PC-3 (cell line): ENCODE data around the gene ACVR1B. TPM values are rescaled to one million over a fixed set of nuclear protein-coding genes. Genes with fewer than 3 reads are reported as not detected.
A peak's percentile ranks its signal among the peaks of the same experiment; 100 is the strongest.

Experiments used
- ATAC-seq: fragments of 200-7000 bp; cut with Tn5 transposase; 2 replicates; pipeline ENCODE4 v1.9.1; 2020; ENCODE audit warnings: mild to moderate bottlenecking, moderate library complexity
- BruUV-seq: library from RNA; stranded (reverse); fragments of 400-500 nt; replicated peaks from 2 replicates; lab custom pipeline; 2021; lab: Mats Ljungman, UMichigan
- CTCF ChIA-PET: fragments of 300-600 bp; sonication (Branson Sonifier 250); formaldehyde crosslinking; loops from one replicate; lab custom pipeline; 2022; ENCODE audit warnings: antibody characterized with exemption; lab: Charles Lee
- POLR2A ChIA-PET: fragments of 300-600 bp; sonication (Branson Sonifier 250); formaldehyde crosslinking; loops from one replicate; lab custom pipeline; 2022; ENCODE audit warnings: antibody characterized with exemption; ENCODE audit not compliant: unreplicated experiment; lab: Charles Lee
- DNase-seq: peaks from one replicate; pipeline ENCODE4 v3.0.0-alpha.2; 2015
- H2AFZ ChIP-seq: fragments of 300-600 bp; sonication (generic); 2 replicates; pipeline ENCODE4 v1.6.0; 2016; ENCODE audit warnings: antibody characterized with exemption, low read length
- H3F3A ChIP-seq: fragments of 300-600 bp; sonication (generic); one replicate; pipeline ENCODE4 v1.6.0; 2017; ENCODE audit warnings: antibody characterized with exemption, low read length, control low read depth, mild to moderate bottlenecking; ENCODE audit not compliant: unreplicated experiment
- H3K27ac ChIP-seq: fragments of 300-600 bp; sonication (generic); 2 replicates; pipeline ENCODE4 v1.5.1; 2016; ENCODE audit warnings: mild to moderate bottlenecking, low read length
- H3K27me3 ChIP-seq: fragments of 300-600 bp; sonication (generic); 2 replicates; pipeline ENCODE4 v1.6.1; 2016; ENCODE audit warnings: low read length, mixed read lengths
- H3K36me3 ChIP-seq: fragments of 300-600 bp; sonication (generic); 2 replicates; pipeline ENCODE4 v1.6.1; 2016; ENCODE audit warnings: low read depth, mixed run types, low read length, mixed read lengths
- H3K4me1 ChIP-seq: fragments of 300-600 bp; sonication (generic); 2 replicates; pipeline ENCODE4 v1.5.1; 2016; ENCODE audit warnings: low read length; ENCODE audit not compliant: insufficient read depth
- H3K4me2 ChIP-seq: fragments of 300-600 bp; sonication (generic); 2 replicates; pipeline ENCODE4 v1.6.0; 2016; ENCODE audit warnings: low read length
- H3K4me3 ChIP-seq: fragments of 300-600 bp; sonication (generic); 2 replicates; pipeline ENCODE4 v1.5.1; 2016; ENCODE audit warnings: mild to moderate bottlenecking, low read length, mixed read lengths
- H3K79me2 ChIP-seq: fragments of 300-600 bp; sonication (generic); 2 replicates; pipeline ENCODE4 v1.6.1; 2017; ENCODE audit warnings: low read length, mixed read lengths
- H3K9ac ChIP-seq: fragments of 300-600 bp; sonication (generic); 2 replicates; pipeline ENCODE4 v1.6.0; 2016; ENCODE audit warnings: mild to moderate bottlenecking, low read length
- H3K9me2 ChIP-seq: fragments of 300-600 bp; sonication (generic); replicated peaks from 2 replicates; pipeline ENCODE4 v1.6.1; 2016; ENCODE audit warnings: mixed run types, low read length, mixed read lengths
- H3K9me3 ChIP-seq: fragments of 300-600 bp; sonication (generic); 2 replicates; pipeline ENCODE4 v1.6.1; 2016; ENCODE audit warnings: low read length, mixed read lengths
- H4K20me1 ChIP-seq: fragments of 300-600 bp; sonication (generic); 2 replicates; pipeline ENCODE4 v1.6.1; 2016; ENCODE audit warnings: low read length, mixed read lengths
- EZH2 ChIP-seq: fragments of 300-600 bp; sonication (generic); IDR thresholded peaks from one replicate; pipeline ENCODE4 v1.6.1; 2017; ENCODE audit warnings: antibody characterized with exemption, mild to moderate bottlenecking, low read length; ENCODE audit not compliant: unreplicated experiment
- EZH2phosphoT487 ChIP-seq: fragments of 300-600 bp; sonication (generic); IDR thresholded peaks from 2 replicates; pipeline ENCODE4 v1.6.1; 2018; ENCODE audit warnings: mild to moderate bottlenecking, antibody characterized with exemption, low read length, borderline replicate concordance
- intact Hi-C: fragments of 100-400 bp; cut with micrococcal nuclease; formaldehyde crosslinking; loops from 2 replicates; pipeline ENCODE4 v1.9.0; 2023
- total RNA-seq: library from RNA; depleted of rRNA; stranded (reverse); fragments of >200 nt; gene quantifications from 2 replicates; pipeline ENCODE4 v1.2.3, GENCODE V29; 2014
- TF ChIP-seq, protein P1 (sequence below): fragments of 300-600 bp; sonication (generic); conservative IDR thresholded peaks from 2 replicates; pipeline ENCODE4 v1.5.1; 2017; ENCODE audit warnings: antibody characterized with exemption, low read depth, mild to moderate bottlenecking, low read length

The ACVR1B gene
- total RNA-seq, 1 experiment from 2014 or later, result 9.8 TPM

DNA sequence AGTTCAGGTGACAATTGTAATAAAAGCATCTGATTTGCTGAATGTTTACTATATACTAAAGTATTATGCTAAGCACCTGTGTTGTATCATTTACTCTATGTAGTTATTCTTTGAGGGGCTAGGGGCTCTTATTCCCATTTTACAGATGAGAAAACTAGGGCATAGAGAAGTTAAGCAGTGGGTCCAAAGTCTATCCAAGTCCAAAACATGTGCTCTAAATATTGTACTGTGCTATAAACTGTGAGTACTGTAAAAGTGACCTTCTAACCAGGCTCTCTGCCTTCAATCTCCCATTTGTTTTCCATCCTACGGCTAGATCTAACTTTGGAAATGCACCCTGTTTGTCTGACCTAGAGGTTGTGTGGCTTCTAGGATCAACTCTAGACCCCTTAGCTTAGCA is 9.0 kb downstream of the ACVR1B start:
- H3K36me3 ChIP-seq, result 0 out of 2 replicates have a peak, but pooled peaks cover 9% of the 10 kb centered on the region
- H3K27ac ChIP-seq, result no peak overlapping the region
- no peaks in the 10 kb centered on the region for H3K27me3 ChIP-seq
- H3K4me2 ChIP-seq, result no peak overlapping the region
- DNase-seq (no peak), ATAC-seq (no peak)
- 0 out of 2 replicates have a peak, but pooled peaks cover 5% of the 10 kb centered on the region for H4K20me1 ChIP-seq
- H3K4me1 ChIP-seq, result 0 out of 2 replicates have a peak, but pooled peaks cover 2% of the 10 kb centered on the region
- TF ChIP-seq EZH2phosphoT487, result no peak
- TF ChIP-seq, protein P1, sequence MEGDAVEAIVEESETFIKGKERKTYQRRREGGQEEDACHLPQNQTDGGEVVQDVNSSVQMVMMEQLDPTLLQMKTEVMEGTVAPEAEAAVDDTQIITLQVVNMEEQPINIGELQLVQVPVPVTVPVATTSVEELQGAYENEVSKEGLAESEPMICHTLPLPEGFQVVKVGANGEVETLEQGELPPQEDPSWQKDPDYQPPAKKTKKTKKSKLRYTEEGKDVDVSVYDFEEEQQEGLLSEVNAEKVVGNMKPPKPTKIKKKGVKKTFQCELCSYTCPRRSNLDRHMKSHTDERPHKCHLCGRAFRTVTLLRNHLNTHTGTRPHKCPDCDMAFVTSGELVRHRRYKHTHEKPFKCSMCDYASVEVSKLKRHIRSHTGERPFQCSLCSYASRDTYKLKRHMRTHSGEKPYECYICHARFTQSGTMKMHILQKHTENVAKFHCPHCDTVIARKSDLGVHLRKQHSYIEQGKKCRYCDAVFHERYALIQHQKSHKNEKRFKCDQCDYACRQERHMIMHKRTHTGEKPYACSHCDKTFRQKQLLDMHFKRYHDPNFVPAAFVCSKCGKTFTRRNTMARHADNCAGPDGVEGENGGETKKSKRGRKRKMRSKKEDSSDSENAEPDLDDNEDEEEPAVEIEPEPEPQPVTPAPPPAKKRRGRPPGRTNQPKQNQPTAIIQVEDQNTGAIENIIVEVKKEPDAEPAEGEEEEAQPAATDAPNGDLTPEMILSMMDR, result no peak
- H3K9me3 ChIP-seq, result no peaks in the 10 kb centered on the region
- intact Hi-C loops, result no loop called here
- no peak overlapping the region for H3K9ac ChIP-seq
- no peak overlapping the region for H3K4me3 ChIP-seq
- H3K79me2 ChIP-seq, result peaks cover 56% of the 10 kb centered on the region
- POLR2A ChIA-PET, result no interaction called here
- no TSS peak for BruUV-seq
- no peak overlapping the region for H2AFZ ChIP-seq
- no peaks in the 10 kb centered on the region for H3K9me2 ChIP-seq
- no peaks in the 10 kb centered on the region for H3F3A ChIP-seq
- CTCF ChIA-PET, result no interaction called here

DNA sequence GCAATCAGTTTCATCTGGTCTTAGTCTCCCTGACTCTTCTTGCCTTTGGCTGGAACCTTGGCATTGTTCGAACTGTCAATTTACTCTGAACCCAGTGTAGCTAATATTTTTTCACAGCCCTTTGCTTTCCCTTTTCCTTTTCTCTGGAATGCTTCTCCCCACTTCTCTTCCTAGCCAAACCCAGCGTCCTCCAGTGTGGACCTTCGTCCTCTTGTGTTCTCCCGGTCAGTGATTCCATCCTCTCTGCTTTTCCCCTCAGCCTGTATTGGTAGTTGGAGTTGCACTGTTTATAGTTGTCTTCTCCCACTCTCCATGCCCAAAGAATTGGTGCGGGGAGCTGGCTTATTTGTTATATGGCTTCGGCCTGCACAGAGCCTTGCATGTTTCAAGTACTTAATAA is 9.4 kb downstream of the ACVR1B start:
- Histone ChIP-seq H3K27me3 (no peaks in the 10 kb centered on the region), H3K9me3 (no peaks in the 10 kb centered on the region), H3K27ac (no peak overlapping the region), H4K20me1 (0 out of 2 replicates have a peak, but pooled peaks cover 5% of the 10 kb centered on the region), H3K4me2 (no peak overlapping the region), H3K79me2 (peaks cover 56% of the 10 kb centered on the region), H3K36me3 (0 out of 2 replicates have a peak, but pooled peaks cover 9% of the 10 kb centered on the region), H3K9ac (no peak overlapping the region), H2AFZ (no peak overlapping the region), H3F3A (no peaks in the 10 kb centered on the region), H3K4me1 (no peaks in the 10 kb centered on the region), H3K9me2 (no peaks in the 10 kb centered on the region), H3K4me3 (no peak overlapping the region)
- ChIA-PET CTCF (no interaction called here), POLR2A (no interaction called here)
- intact Hi-C loops, result no loop called here
- no peak for TF ChIP-seq EZH2phosphoT487
- TF ChIP-seq, protein P1, result no peak
- no peak for TF ChIP-seq EZH2
- ATAC-seq, result no peak
- DNase-seq, result no peak
- BruUV-seq, result no TSS peak

DNA sequence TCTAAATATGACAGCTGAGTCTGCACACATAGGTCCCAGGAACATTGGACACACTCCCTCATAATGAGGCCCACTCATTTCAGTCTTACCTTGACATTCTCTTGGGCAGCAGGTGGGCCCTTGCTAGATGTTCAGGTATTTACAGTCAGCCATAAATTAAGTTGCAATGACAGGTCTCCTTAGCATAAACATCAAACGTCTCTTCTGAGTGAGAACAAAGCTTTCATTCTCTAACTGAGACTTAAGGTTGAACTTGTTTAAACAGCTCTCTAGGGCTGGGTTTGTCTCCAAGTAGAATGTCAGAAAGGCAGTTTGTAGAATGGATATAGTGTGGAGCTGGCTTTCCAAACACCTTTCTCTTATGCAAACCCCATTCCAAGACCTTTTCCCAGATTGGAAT is 10.3 kb downstream of the ACVR1B start:
- DNase-seq (peak; percentile 28), ATAC-seq (peak; percentile 72)
- BruUV-seq, result no TSS peak
- Histone ChIP-seq H2AFZ (no peak overlapping the region), H3K9me3 (no peaks in the 10 kb centered on the region), H3K27ac (no peak overlapping the region), H3F3A (no peaks in the 10 kb centered on the region), H3K9ac (no peak overlapping the region), H3K36me3 (0 out of 2 replicates have a peak, but pooled peaks cover 9% of the 10 kb centered on the region), H3K79me2 (peaks cover 51% of the 10 kb centered on the region), H3K9me2 (no peaks in the 10 kb centered on the region), H3K4me1 (no peaks in the 10 kb centered on the region), H4K20me1 (0 out of 2 replicates have a peak, but pooled peaks cover 5% of the 10 kb centered on the region), H3K4me2 (no peak overlapping the region), H3K4me3 (no peak overlapping the region), H3K27me3 (no peaks in the 10 kb centered on the region)
- TF ChIP-seq EZH2 (no peak), EZH2phosphoT487 (no peak)
- TF ChIP-seq, protein P1, result no peak
- POLR2A ChIA-PET, result interaction anchor here (0.6 kb wide), 2 partner anchors 15 to 126 kb away, joined by 3 to 6 read pairs; no protein-coding TSS in a partner anchor
- CTCF ChIA-PET, result no interaction called here
- intact Hi-C loops, result no loop called here
